GM12801 (cell line): ENCODE results near the gene MCRIP1.

Experiments
- TF ChIP-seq, protein P1 (sequence below): IDR thresholded peaks from one replicate; pipeline ENCODE4 v1.5.1; 2011; ENCODE audit warnings: control low read depth; ENCODE audit not compliant: insufficient read length; ENCODE audit errors: extremely low read depth

The MCRIP1 gene

DNA sequence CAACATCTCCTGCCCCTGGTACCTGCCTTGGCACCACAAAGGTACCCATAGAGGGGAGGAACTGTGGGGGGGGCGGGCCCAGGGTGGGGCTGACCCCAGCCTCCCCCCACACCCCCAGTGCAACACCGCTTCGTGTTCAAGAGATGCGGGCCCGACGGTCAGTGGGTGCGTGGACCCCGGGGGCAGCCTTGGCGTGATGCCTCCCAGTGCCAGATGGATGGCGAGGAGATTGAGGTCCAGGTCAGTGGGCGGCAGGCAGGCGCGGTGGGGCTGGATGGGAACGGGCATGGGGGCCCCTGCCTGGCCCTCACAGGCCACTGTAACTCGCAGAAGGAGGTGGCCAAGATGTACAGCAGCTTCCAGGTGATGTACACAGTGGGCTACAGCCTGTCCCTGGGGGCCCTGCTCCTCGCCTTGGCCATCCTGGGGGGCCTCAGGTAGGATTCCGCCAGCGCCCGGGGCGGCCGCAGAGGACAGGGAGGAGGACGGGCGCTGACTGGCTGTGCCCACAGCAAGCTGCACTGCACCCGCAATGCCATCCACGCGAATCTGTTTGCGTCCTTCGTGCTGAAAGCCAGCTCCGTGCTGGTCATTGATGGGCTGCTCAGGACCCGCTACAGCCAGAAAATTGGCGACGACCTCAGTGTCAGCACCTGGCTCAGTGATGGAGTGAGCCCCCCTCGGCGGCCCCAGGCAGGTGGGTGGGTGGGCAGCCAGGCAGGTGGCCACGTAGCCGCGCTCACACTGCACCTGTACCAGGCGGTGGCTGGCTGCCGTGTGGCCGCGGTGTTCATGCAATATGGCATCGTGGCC lies 22.0 kb downstream of the MCRIP1 start:
- TF ChIP-seq, protein P1, sequence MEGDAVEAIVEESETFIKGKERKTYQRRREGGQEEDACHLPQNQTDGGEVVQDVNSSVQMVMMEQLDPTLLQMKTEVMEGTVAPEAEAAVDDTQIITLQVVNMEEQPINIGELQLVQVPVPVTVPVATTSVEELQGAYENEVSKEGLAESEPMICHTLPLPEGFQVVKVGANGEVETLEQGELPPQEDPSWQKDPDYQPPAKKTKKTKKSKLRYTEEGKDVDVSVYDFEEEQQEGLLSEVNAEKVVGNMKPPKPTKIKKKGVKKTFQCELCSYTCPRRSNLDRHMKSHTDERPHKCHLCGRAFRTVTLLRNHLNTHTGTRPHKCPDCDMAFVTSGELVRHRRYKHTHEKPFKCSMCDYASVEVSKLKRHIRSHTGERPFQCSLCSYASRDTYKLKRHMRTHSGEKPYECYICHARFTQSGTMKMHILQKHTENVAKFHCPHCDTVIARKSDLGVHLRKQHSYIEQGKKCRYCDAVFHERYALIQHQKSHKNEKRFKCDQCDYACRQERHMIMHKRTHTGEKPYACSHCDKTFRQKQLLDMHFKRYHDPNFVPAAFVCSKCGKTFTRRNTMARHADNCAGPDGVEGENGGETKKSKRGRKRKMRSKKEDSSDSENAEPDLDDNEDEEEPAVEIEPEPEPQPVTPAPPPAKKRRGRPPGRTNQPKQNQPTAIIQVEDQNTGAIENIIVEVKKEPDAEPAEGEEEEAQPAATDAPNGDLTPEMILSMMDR = no peak

DNA sequence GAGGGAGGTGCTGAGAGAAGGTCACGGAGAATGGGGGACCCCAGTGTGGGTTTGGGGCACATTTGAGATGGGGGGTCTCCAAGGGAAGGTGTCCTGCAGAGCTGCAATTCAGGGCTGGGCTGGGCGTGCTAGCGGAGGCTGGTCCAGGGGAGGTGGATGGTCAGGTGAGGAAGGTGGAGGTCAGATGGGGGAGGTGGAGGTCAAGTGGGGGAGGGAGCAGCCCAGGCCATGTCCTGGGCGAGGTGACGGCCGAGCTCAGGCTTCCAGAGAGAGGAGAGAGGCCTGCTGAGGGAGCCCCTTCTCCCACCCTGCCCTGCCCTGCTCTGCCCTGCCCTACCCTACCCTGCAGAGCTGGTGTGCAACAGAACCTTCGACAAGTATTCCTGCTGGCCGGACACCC lies 22.6 kb downstream of the MCRIP1 start:
- TF ChIP-seq, protein P1 = no peak

DNA sequence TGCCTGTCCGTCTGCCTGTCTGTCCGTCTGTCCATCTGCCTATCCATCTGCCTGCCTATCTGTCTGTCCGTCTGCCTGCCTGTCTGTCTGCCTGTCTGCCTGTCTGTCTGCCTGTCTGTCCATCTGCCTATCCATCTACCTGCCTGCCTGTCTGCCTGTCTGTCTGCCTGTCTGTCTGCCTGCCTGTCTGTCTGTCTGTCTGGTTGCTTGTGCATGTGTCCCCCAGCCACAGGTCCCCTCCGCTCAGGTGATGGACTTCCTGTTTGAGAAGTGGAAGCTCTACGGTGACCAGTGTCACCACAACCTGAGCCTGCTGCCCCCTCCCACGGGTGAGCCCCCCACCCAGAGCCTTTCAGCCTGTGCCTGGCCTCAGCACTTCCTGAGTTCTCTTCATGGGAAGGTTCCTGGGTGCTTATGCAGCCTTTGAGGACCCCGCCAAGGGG lies 23.5 kb downstream of the MCRIP1 start:
- TF ChIP-seq, protein P1 = no peak

DNA sequence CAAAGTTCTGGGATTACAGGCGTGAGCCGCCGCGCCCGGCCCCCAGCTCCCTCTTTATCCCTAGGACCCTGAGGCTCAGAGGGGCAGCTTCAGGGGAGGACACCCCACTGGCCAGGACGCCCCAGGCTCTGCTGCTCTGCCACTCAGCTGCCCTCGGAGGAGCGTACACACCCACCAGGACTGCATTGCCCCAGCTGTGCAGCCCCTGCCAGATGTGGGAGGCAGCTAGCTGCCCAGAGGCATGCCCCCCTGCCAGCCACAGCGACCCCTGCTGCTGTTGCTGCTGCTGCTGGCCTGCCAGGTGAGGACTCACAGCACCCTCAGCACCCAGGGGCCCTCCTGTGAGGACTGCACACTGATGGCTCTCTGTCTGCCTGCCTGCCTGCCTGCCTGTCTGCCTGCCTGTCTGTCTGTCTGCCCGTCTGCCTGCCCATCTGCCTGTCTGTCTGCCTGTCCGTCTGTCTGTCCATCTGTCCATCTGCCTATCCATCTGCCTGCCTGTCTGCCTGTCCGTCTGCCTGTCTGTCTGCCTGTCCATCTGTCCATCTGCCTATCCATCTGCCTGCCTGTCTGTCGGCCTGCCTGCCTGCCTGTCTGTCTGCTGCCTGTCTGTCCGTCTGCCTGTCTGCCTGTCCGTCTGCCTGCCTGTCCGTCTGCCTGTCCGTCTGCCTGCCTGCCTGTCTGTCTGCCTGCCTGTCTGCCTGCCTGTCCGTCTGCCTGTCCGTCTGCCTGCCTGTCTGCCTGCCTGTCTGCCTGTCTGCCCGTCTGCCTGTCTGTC lies 24.1 kb downstream of the MCRIP1 start:
- TF ChIP-seq, protein P1 = no peak

GRCh38 chr17:81807839-81808238 lies 25.3 kb downstream of the MCRIP1 start:
- TF ChIP-seq, protein P1 = no peak

DNA sequence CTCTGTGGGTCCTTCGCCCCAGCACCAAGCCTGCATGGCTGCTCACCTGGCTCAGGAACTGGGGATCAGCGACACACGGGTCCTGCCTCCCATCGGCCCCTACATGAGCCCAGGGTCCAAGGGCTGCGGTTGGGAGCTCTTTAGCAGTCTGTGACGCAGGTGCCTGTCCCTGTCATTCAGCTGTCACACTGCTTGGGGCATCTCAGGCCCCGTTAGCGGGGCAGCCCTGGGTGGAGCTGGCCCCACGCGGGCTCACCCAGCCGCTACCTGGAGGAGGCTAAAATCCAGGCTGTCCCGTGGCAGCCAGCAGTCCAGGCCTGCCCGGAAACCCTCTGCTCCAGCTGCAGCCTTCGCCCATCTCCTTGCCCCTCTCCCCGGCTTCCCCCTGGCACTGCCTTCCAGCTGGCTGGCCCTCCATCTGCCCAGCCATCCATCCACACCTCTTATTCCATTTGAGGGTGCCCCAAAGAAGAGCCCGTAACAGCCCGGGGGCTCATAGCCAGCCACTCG lies 25.8 kb downstream of the MCRIP1 start:
- TF ChIP-seq, protein P1 = no peak

DNA sequence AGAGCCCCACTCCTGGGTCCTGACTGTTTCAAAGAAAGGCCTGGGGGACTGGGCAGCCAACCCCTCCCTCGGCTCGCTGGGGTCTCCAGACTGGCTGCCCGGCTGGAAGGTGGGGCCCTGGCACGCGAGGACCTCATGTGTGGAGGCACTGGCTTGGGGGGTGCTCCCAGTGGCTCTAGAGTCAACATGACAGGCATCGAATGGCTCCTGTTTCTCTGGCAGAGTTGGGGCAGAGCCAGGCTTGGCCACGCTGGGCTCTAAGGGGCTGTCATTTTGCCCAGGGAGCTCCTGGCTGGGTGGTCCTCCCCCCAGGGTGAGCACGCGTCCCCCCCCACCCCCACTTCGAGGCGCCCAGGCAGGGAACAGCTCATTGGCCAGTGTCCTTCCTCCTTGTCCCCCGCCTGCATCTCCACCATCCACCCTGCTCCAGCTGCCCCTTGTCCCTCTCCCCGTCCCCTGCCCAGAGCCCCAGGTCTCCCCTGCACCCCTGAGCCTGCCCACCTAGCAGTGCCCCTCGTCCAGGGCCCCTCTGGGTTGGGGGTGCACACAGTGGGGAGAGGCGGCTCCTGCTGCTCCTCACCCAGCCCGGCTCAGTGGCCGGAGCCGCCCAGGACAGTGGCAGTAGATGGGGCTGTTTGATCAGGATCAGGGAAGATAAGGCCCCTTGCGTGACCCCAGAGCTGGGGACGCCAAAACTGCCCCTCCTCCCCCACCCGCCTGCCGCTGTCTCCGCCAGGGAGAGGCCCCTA lies 26.5 kb downstream of the MCRIP1 start:
- TF ChIP-seq, protein P1 = no peak
